SU-DHL-6 (cell line): ENCODE data around the gene WDR64.

Experiments used
- H2AFZ ChIP-seq: fragments of 200-600 bp; sonication (generic); 2 replicates; pipeline ENCODE4 v1.6.1; 2014; ENCODE audit warnings: low read depth, mild to moderate bottlenecking, moderate library complexity, mixed read lengths, antibody characterized with exemption, low read length; ENCODE audit not compliant: severe bottlenecking
- H3F3A ChIP-seq: fragments of 200-600 bp; shearing (Covaris generic); 2 replicates; pipeline ENCODE4 v1.6.0; 2016; ENCODE audit warnings: antibody characterized with exemption, mild to moderate bottlenecking; ENCODE audit not compliant: insufficient read depth
- H3K27ac ChIP-seq: fragments of 200-600 bp; sonication (generic); 2 replicates; pipeline ENCODE4 v1.5.1; 2016; ENCODE audit warnings: low read depth, mild to moderate bottlenecking, low read length, moderate library complexity, mixed read lengths
- H3K27me3 ChIP-seq: fragments of 200-600 bp; sonication (generic), shearing (Covaris generic); 2 replicates; pipeline ENCODE4 v1.6.0; 2014; ENCODE audit warnings: mild to moderate bottlenecking, low read length
- H3K36me3 ChIP-seq: fragments of 200-600 bp; sonication (generic); 2 replicates; pipeline ENCODE4 v1.6.1; 2014; ENCODE audit warnings: mild to moderate bottlenecking, low read length, mixed read lengths
- H3K4me2 ChIP-seq: fragments of 300-600, 200-600 bp; shearing (Covaris generic), sonication (generic); 2 replicates; pipeline ENCODE4 v1.6.0; 2014; ENCODE audit warnings: low read length, low read depth, mild to moderate bottlenecking; ENCODE audit not compliant: poor library complexity, severe bottlenecking
- H3K4me3 ChIP-seq: fragments of 200-600 bp; sonication (generic); 2 replicates; pipeline ENCODE4 v1.5.1; 2014; ENCODE audit warnings: antibody characterized with exemption, low read length, mild to moderate bottlenecking, mixed read lengths; ENCODE audit not compliant: insufficient read depth, poor library complexity, severe bottlenecking
- H3K79me2 ChIP-seq: fragments of 200-600 bp; sonication (generic); 2 replicates; pipeline ENCODE4 v1.6.1; 2014; ENCODE audit warnings: mild to moderate bottlenecking, low read length, moderate library complexity; ENCODE audit not compliant: insufficient read depth
- H3K9ac ChIP-seq: fragments of 200-600 bp; sonication (generic); 2 replicates; pipeline ENCODE4 v1.7.0; 2014; ENCODE audit warnings: mild to moderate bottlenecking, low read length
- H3K9me2 ChIP-seq: fragments of 200-600 bp; sonication (generic); replicated peaks from 2 replicates; pipeline ENCODE4 v1.6.1; 2014; ENCODE audit warnings: low read length; ENCODE audit not compliant: insufficient read depth
- H3K9me3 ChIP-seq: fragments of 200-600 bp; sonication (generic); 2 replicates; pipeline ENCODE4 v1.6.1; 2014; ENCODE audit warnings: low read length, mixed read lengths; ENCODE audit not compliant: insufficient read depth
- H4K20me1 ChIP-seq: fragments of 200-600 bp; sonication (generic); 2 replicates; pipeline ENCODE4 v1.6.1; 2014; ENCODE audit warnings: low read depth, mild to moderate bottlenecking, antibody characterized with exemption, low read length, moderate library complexity, mixed read lengths
- EZH2phosphoT487 ChIP-seq: fragments of 200-600 bp; sonication (generic), shearing (Covaris generic); conservative IDR thresholded peaks from 2 replicates; pipeline ENCODE4 v1.6.1; 2018; ENCODE audit warnings: mild to moderate bottlenecking, antibody characterized with exemption, low read length, moderate library complexity, mixed read lengths
- TF ChIP-seq, protein P1 (sequence below): fragments of 200-600 bp; sonication (generic); IDR thresholded peaks from one replicate; pipeline ENCODE4 v1.5.1; 2017; ENCODE audit warnings: antibody characterized with exemption, mild to moderate bottlenecking, low read length, moderate library complexity; ENCODE audit not compliant: insufficient read depth, poor library complexity, severe bottlenecking

Gene WDR64

DNA sequence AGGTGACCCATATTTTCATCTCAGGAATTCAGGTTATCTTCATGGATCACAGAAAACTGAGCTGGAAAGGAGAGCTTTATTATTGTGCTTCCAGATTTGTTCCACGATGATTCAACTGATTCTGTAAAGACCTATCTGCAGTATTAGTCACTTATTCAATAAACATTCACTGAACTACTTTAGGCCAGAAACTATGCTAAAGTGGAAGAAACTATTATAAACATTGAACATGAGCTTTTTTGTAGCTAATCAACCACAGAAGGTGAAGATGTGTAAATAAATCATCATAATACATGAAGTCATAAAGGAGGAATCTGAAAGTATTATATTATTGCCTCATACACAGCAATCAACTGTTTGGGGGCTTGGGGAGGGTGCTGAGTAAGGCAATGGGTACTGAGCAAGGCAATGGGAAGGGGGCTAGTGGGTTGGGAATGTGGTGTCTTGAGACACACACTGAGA, 165.3 kb downstream of the WDR64 start:
- no peaks in the 10 kb centered on the region for H3K36me3 ChIP-seq
- TF ChIP-seq, protein P1, sequence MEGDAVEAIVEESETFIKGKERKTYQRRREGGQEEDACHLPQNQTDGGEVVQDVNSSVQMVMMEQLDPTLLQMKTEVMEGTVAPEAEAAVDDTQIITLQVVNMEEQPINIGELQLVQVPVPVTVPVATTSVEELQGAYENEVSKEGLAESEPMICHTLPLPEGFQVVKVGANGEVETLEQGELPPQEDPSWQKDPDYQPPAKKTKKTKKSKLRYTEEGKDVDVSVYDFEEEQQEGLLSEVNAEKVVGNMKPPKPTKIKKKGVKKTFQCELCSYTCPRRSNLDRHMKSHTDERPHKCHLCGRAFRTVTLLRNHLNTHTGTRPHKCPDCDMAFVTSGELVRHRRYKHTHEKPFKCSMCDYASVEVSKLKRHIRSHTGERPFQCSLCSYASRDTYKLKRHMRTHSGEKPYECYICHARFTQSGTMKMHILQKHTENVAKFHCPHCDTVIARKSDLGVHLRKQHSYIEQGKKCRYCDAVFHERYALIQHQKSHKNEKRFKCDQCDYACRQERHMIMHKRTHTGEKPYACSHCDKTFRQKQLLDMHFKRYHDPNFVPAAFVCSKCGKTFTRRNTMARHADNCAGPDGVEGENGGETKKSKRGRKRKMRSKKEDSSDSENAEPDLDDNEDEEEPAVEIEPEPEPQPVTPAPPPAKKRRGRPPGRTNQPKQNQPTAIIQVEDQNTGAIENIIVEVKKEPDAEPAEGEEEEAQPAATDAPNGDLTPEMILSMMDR: no peak
- no peak for TF ChIP-seq EZH2phosphoT487
- no peak overlapping the region for H3K4me3 ChIP-seq
- no peaks in the 10 kb centered on the region for H3K9me3 ChIP-seq
- no peak overlapping the region for H3K9ac ChIP-seq
- H3K4me2 ChIP-seq: no peak overlapping the region
- no peaks in the 10 kb centered on the region for H3F3A ChIP-seq
- no peak overlapping the region for H3K27ac ChIP-seq
- H3K27me3 ChIP-seq: no peaks in the 10 kb centered on the region
- no peaks in the 10 kb centered on the region for H4K20me1 ChIP-seq
- H3K79me2 ChIP-seq: no peaks in the 10 kb centered on the region
- H2AFZ ChIP-seq: no peak overlapping the region
- no peaks in the 10 kb centered on the region for H3K9me2 ChIP-seq

DNA sequence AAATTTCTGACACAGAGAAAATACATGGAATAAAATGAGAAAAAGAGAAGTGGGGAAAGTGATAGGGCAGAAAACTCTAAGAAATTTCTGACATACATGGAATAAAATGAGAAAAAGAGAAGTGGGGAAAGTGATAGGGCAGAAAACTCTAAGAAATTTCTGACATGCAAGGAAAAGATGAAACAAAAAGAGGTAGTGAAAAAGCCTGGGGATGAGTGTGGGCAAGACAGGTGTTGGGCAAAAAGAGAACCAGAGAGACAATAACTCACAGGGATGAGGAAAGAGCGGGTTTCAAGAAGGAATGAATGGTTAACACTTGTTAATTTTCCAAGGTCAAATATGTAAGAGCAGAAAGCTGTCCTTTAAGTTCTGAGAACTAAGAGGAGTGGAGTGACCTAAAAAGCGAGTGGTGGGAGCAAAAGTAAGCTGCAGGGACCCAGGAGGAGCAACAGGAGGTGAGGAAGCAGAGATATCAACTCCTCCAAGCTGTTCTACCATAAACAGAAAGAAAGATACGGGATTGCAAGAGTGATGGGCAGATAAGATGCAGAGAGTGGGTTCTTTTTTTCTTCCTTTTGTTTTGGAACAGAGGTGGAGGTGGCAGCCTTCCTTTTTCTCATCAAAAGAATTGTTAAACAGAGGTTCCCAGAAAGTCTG, 166.0 kb downstream of the WDR64 start:
- Histone ChIP-seq H3K36me3 (no peaks in the 10 kb centered on the region), H3F3A (no peaks in the 10 kb centered on the region), H3K79me2 (no peaks in the 10 kb centered on the region), H3K27me3 (no peaks in the 10 kb centered on the region), H3K9me3 (no peaks in the 10 kb centered on the region), H3K9me2 (no peaks in the 10 kb centered on the region), H3K4me2 (no peak overlapping the region), H3K27ac (no peak overlapping the region), H3K4me3 (no peak overlapping the region), H3K9ac (no peak overlapping the region), H2AFZ (no peak overlapping the region), H4K20me1 (no peaks in the 10 kb centered on the region)
- TF ChIP-seq, protein P1: no peak
- TF ChIP-seq EZH2phosphoT487: no peak

DNA sequence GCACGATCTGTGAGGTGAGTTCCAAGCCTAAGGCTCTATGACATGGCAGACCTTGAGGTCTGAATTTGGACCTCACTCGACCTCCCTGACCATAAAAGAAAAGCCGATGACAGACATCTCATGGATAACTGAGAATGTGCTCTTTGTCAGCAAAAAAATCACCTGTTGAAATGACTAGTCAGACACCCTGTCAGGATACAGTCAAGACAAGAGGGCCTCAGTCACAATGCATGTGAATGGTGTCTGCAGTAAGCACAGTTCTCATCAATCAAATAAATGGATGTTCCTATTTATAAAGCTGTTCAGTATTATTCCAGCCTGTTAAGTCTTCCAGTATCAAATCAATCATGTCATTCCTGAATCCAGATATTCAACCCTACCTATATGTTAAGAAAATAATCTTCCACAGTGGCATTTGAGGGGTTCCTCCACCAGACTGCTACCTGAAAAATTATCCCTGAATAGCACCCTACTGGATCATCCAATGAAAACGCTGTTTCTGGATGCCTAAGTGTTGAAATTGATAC, 167.3 kb downstream of the WDR64 start:
- H3K4me3 ChIP-seq: no peak overlapping the region
- H3F3A ChIP-seq: no peaks in the 10 kb centered on the region
- H3K4me2 ChIP-seq: no peak overlapping the region
- H4K20me1 ChIP-seq: no peaks in the 10 kb centered on the region
- no peak overlapping the region for H2AFZ ChIP-seq
- TF ChIP-seq EZH2phosphoT487: no peak
- TF ChIP-seq, protein P1: no peak
- H3K9ac ChIP-seq: no peak overlapping the region
- H3K27ac ChIP-seq: no peak overlapping the region
- H3K9me3 ChIP-seq: no peaks in the 10 kb centered on the region
- H3K9me2 ChIP-seq: no peaks in the 10 kb centered on the region
- no peaks in the 10 kb centered on the region for H3K79me2 ChIP-seq
- no peaks in the 10 kb centered on the region for H3K27me3 ChIP-seq
- H3K36me3 ChIP-seq: no peaks in the 10 kb centered on the region
